ENCODE measurements around the gene TLCD3B.

The TLCD3B gene

GRCh38 chr16:30032083-30032819 is 1.2 kb upstream of the TLCD3B start:
- DNase-seq (ENCODE audit: low read depth) = peak; percentile 81
- TF ChIP-seq CTCF (conservative IDR thresholded peaks at IDR 0.05; ENCODE audit: low read depth, low read length) = peak; percentile 83
- no peak overlapping the region for H3K4me3 ChIP-seq (ENCODE audit: low read depth, low read length)

GRCh38 chr16:30031477-30031918 is 427 bp upstream of the TLCD3B start:
- no peak for TF ChIP-seq CTCF (conservative IDR thresholded peaks at IDR 0.05; ENCODE audit: low read depth, low read length)
- H3K4me3 ChIP-seq (ENCODE audit: low read depth, low read length) = no peak overlapping the region
- no peak for DNase-seq (ENCODE audit: low read depth)

GRCh38 chr16:30030011-30030685 is 923 bp downstream of the TLCD3B start:
- no peak for TF ChIP-seq CTCF (conservative IDR thresholded peaks at IDR 0.05; ENCODE audit: low read depth, low read length)

GRCh38 chr16:30028438-30029076 is 2.5 kb downstream of the TLCD3B start:
- DNase-seq (ENCODE audit: low read depth) = no peak
- no peak overlapping the region for H3K4me3 ChIP-seq (ENCODE audit: low read depth, low read length)

More at GRCh38 chr16:30030011-30030685, 923 bp downstream of the TLCD3B start:
- no peak overlapping the region for H3K4me3 ChIP-seq (ENCODE audit: low read depth, low read length)
- DNase-seq (ENCODE audit: low read depth) = no peak

GRCh38 chr16:30027588-30028437 is 3.3 kb downstream of the TLCD3B start:
- DNase-seq (ENCODE audit: low read depth) = no peak
- no peak for TF ChIP-seq CTCF (conservative IDR thresholded peaks at IDR 0.05; ENCODE audit: low read depth, low read length)
- no peak overlapping the region for H3K4me3 ChIP-seq (ENCODE audit: low read depth, low read length)

More at GRCh38 chr16:30028438-30029076, 2.5 kb downstream of the TLCD3B start:
- no peak for TF ChIP-seq CTCF (conservative IDR thresholded peaks at IDR 0.05; ENCODE audit: low read depth, low read length)

- DNase-seq (ENCODE audit: low read depth) = no peak
- no peak overlapping the region for H3K4me3 ChIP-seq (ENCODE audit: low read depth, low read length)
- no peak for TF ChIP-seq CTCF (conservative IDR thresholded peaks at IDR 0.05; ENCODE audit: low read depth, low read length)
Measured at GRCh38 chr16:30026449-30026848, 4.6 kb downstream of the TLCD3B start.
